ENCODE results near the gene CDC42BPA.
"Not testable (repeated sequence)": the region's sequence is repeated elsewhere in the genome, so short reads cannot be mapped to it uniquely, and the experiment has no call there.

Gene CDC42BPA

GRCh38 chr1:226958300-226958699 is 360.0 kb downstream of the CDC42BPA start:
- no peak for DNase-seq

- DNase-seq, result no peak
Measured at GRCh38 chr1:226957714-226958113, 360.6 kb downstream of the CDC42BPA start.

DNA sequence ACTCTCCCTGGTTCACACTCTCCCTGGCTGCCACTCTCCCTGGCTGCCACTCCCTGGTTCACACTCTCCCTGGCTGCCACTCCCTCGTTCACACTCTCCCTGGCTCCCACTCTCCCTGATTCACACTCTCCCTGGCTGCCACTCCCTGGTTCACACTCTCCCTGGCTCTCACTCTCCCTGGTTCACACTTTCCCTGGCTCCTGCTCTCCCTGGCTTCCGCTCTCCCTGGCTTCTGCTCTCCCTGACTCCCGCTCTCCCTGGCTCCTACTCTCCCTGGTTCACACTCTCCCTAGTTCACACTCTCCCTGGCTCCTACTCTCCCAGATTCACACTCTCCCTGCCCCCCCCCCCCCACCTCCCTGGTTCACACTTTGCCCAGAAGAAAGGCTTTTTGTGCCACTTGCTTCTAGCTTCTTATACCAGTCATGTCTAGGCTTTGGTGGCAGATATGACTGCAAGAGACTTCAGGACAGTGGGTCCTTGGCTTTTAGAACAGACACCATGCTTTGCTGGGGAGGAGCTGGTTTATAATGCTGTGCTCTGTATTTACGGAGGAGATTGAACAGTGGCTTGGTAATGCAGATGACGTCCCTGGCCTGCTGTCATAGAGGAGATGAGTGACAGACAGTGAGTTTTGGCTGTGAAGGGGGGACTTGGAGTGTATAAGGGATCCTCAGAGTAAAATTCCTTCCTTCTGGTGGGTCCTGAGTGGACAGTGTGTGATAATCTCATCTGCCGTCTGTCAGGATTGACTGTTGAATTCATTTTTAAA is 361.2 kb downstream of the CDC42BPA start:
- no peak for DNase-seq

- not testable (repeated sequence) for DNase-seq
Measured at GRCh38 chr1:226955857-226956256, 362.4 kb downstream of the CDC42BPA start.

- DNase-seq, result no peak
Measured at GRCh38 chr1:226954777-226955176, 363.5 kb downstream of the CDC42BPA start.

GRCh38 chr1:226954337-226954736 is 364.0 kb downstream of the CDC42BPA start:
- DNase-seq, result no peak

GRCh38 chr1:226953175-226953800 is 365.0 kb downstream of the CDC42BPA start:
- no peak for DNase-seq

DNA sequence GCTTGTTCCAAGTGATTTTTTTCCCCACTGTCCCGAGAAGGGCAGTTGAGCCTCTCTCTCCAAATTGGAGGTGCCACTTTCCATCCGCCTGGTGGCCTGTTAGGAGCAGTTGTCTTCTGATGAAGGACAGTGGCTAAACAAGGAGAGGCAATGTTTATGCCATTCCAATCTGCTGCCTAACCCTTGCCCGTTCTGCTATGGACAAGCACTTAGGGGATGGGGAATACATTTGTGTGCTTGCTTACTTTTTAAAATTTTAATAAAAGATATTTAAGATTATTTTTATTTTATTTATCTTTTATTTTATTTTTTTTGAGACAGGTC is 366.2 kb downstream of the CDC42BPA start:
- DNase-seq, result no peak

GRCh38 chr1:226951286-226952117 is 366.8 kb downstream of the CDC42BPA start:
- no peak for DNase-seq

DNA sequence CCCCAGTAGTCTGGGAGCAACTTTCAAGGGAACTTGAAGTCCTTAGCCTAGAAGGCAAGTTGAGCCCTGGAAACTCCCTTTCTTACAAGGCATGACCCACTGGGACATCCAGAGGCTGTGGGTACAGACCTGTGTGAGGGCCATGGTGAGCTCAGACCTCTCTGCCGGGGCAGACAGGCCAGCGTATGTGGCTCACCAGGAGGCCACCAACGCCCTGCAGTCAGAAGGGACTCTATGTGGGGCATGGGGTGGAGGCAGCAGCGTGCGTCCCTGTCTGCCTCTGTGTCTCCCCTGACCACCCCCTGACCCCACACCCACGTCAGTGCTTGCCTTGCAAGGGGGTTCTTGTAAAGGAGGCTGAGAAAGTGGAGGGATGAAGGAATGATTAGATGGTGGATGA is 367.4 kb downstream of the CDC42BPA start:
- DNase-seq, result no peak

GRCh38 chr1:226950316-226950715 is 368.0 kb downstream of the CDC42BPA start:
- no peak for DNase-seq

DNA sequence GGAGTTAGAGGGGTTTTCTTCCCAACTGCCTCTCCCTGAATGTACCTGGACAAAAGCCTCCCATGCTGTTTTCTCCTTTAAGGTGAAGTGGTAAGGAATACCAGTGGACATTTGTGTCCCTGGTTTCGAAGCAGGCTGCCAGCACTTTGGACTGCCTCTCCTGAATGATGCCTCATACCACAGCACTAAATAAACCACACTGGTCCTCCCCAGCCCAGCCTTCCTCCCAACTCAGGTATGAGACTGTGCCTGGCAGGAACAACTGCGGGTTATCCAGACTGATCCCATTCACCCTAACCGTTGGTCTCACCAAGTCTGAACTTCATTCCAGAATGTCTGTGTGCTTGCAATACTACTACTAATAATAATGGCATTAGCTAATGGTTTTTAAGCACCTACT is 368.9 kb downstream of the CDC42BPA start:
- no peak for DNase-seq

- DNase-seq, result no peak
Measured at GRCh38 chr1:226948996-226949395, 369.3 kb downstream of the CDC42BPA start.

GRCh38 chr1:226948480-226948879 is 369.8 kb downstream of the CDC42BPA start:
- DNase-seq, result no peak

- DNase-seq, result no peak
Measured at GRCh38 chr1:226948051-226948450, 370.2 kb downstream of the CDC42BPA start.

GRCh38 chr1:226946841-226947240 is 371.5 kb downstream of the CDC42BPA start:
- DNase-seq, result no peak

GRCh38 chr1:226946285-226946684 is 372.0 kb downstream of the CDC42BPA start:
- DNase-seq, result no peak

- no peak for DNase-seq
Measured at GRCh38 chr1:226945858-226946245, 372.4 kb downstream of the CDC42BPA start.

GRCh38 chr1:226945106-226945857 is 373.0 kb downstream of the CDC42BPA start:
- DNase-seq, result no peak

- DNase-seq, result no peak
Measured at GRCh38 chr1:226943927-226944326, 374.4 kb downstream of the CDC42BPA start.

DNA sequence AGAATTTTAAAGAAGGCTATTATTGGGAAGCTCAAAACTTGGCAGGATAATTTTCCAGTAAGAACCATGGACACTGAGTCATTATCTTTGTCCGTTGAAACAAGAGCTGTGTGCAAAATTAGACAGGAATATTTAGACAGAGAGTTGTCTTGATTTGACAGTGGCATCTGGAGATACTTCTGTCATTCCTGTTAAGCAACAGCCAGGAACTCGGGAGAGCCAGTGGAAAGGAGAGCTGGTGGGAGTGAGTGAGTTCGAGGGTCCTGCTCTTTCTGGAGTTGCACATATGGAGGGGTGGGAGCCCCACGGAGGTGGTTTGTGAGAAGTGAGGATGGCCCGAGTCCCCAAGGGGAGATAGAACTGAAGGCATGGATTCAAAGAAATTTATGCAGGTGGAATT is 375.1 kb downstream of the CDC42BPA start:
- no peak for DNase-seq

GRCh38 chr1:226942392-226942791 is 375.9 kb downstream of the CDC42BPA start:
- no peak for DNase-seq

DNA sequence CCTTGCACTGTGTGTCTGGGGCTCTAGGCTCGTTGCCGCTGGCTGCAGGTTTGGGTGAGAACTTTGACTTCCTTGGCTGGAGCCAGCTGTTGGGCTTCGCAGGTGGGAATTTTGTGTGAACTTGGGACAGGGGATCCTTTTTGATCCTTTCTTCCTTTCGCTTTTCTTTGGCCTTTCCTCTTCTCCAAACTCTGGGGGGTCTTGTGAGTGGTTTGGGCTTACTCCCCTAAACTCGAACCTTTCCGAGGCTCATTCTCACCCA is 377.6 kb downstream of the CDC42BPA start:
- no peak for DNase-seq

All from NCI-H526 treated with DMSO at 0.1 percent for 48 hours (cell line).